Peyer's patch (tissue), 4 donors: ENCODE data around the gene BRAF.

ENCODE experiments used
- CTCF ChIP-seq, 6 experiments: fragments of 450-650 bp in 4 of 6; fragments of 200-600 bp in 2 of 6; sonication (generic) in 1 of 6; IDR thresholded peaks; one replicate each; pipeline ENCODE4 v1.5.1; 2017 to 2019; ENCODE audit warnings: antibody characterized with exemption in 6 of 6, mild to moderate bottlenecking in 3 of 6, moderate library complexity in 1 of 6
- POLR2A ChIP-seq, 2 donors: fragments of 450-650 bp; IDR thresholded peaks; one replicate each; pipeline ENCODE4 v1.5.1; 2017; ENCODE audit warnings: antibody characterized with exemption in 2 of 2, mild to moderate bottlenecking in 2 of 2, moderate library complexity in 2 of 2

- no peak for TF ChIP-seq CTCF (IDR thresholded peaks at IDR 0.05)
- no peak for TF ChIP-seq POLR2A (IDR thresholded peaks at IDR 0.05)
Observed at GRCh38 chr7:140831724-140832123, 93.0 kb downstream of the BRAF start.
